B cell (primary cell): ENCODE data around the gene GYPC.

Experiments used
- CTCF ChIP-seq: fragments of 200-600 bp; IDR thresholded peaks from one replicate; pipeline ENCODE4 v1.8.0; 2022; ENCODE audit warnings: antibody characterized with exemption, mild to moderate bottlenecking
- EZH2 ChIP-seq: IDR thresholded peaks from 2 replicates; pipeline ENCODE4 v1.6.1; 2012; ENCODE audit warnings: borderline replicate concordance, low read depth, mild to moderate bottlenecking, moderate library complexity, low read length; ENCODE audit not compliant: insufficient read depth, poor library complexity, severe bottlenecking

- TF ChIP-seq CTCF (no peak), EZH2 (no peak)
Observed at GRCh38 chr2:126658905-126659561, 3.1 kb downstream of the GYPC start.
